ENCODE results near the gene MARF1.
"Not testable (repeated sequence)": the region's sequence is repeated elsewhere in the genome, so short reads cannot be mapped to it uniquely, and the experiment has no call there.

Gene MARF1

GRCh38 chr16:15620611-15621195, 22.3 kb downstream of the MARF1 start:
- DNase-seq = no peak

DNA sequence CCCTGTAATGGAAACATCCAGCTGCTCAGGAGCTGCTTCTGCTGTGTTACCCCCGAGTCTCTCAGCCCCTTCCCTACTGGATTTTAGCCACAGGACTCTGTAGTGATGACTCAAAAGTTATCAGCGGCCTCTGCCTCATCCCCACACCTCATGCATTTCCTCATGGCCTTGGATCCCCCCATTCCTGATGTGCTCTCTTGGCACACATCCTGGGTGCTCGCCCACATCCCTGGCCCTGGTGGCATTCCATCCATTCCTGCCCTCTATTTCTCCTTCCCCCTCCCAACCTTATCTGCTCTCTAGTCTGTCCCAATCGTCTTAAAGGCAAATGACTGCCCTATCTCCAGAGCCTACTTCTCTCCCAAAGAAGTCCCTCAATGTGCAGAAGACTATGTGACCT, 24.6 kb downstream of the MARF1 start:
- no peak for DNase-seq

DNA sequence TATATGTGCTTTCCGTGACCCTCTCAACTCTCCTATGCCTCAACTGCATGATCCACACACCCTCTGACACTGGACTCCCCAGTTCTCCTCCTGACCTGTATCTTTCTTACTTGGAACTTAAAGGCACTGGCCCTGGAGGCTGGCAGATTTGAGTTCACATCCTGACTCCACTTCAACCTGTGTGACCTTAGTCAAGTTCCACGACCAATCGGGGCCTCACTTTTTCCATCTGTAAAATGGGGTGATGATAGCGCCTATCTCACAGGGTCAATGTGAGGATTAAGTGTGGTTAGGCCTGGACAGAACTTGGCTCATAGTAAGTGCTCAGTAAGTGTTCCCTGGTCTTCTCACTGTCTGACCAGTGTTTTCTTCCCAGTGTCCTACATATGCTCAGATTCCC, 25.1 kb downstream of the MARF1 start:
- DNase-seq = no peak

- no peak for DNase-seq
Observed at GRCh38 chr16:15616475-15617165, 26.3 kb downstream of the MARF1 start.

DNA sequence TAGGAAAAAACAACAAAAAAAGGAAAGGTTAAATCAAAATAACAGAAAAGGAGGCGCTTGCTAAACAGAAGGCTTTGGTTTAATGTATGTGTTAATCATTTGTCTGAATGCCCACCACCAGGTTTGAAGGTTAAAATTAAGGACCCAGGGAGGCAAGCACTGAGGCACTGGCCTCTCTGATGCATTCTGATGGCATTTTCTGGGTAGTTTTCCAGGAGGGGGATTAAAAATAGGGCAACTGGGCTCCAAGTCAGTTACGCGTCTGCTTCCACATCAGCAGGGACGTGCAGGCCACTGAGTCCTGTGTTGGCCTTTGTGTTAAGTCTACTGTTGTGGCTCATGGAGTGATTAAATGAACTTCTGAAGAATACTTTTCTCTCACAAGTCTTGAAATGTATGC, 26.9 kb downstream of the MARF1 start:
- no peak for DNase-seq

DNA sequence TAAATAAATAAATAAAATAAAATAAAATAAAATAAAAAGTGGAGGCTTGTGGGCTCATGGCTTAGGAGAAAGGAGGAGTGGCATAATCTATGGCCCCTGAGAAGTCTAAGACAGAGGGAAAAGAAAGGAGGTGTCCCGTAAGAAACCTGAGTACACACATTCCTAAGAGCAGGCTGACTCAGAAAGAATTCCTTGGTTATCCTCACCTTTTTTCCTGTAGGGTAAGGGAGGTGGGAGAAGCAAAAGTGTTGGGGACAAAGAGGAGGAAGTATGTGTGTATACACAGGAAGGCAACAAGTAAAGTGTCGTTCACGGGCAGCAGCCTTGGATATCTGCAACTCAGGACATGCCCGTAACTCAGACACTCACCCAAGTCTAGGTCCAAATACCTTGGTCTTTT, 29.3 kb downstream of the MARF1 start:
- no peak for DNase-seq

GRCh38 chr16:15611610-15612009, 31.3 kb downstream of the MARF1 start:
- DNase-seq = no peak

DNA sequence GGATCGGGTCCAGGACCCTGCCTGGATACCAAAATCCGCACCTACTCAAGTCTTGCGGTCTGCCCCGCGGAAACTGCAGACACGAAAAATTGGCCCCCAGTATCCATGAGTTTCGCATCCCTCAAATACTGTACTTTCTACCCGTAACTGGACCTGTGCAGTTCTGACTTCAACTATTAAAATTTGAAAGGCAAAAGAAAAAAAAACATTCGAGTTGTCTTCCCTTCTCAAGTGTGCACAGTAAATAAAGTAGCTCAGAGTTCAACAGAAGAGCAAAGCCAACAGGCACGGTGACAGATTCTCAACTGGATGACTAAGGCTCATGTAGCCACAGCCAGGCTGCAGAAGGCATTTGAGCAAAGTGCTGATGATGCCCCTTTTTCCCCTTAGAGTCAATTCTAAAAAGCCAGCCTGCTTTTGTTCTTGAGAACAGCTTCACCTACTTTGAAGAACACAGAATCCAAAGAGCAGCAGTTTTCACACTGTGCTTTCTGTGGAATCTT, 32.5 kb downstream of the MARF1 start:
- DNase-seq = no peak

DNA sequence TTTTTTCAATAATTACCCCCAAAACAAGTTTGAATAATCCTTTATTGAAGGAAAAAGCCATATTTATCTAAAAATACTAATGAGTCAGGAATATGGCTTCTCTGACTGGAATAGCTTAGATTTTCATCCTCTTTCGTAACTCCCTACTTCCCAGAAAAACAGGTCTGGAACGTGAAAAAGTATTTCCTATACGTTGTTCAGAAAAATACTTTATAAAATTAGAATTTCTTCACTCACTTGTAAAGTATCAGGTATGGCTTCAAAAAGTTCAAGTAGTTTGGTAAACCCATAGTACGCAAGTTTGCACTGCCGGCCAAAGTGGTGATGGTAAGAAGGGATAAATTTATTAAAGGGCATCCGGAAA, 33.7 kb downstream of the MARF1 start:
- DNase-seq = no peak

- DNase-seq = no peak
Observed at GRCh38 chr16:15608398-15609285, 34.3 kb downstream of the MARF1 start.

GRCh38 chr16:15607700-15608396, 35.1 kb downstream of the MARF1 start:
- no peak for DNase-seq

DNA sequence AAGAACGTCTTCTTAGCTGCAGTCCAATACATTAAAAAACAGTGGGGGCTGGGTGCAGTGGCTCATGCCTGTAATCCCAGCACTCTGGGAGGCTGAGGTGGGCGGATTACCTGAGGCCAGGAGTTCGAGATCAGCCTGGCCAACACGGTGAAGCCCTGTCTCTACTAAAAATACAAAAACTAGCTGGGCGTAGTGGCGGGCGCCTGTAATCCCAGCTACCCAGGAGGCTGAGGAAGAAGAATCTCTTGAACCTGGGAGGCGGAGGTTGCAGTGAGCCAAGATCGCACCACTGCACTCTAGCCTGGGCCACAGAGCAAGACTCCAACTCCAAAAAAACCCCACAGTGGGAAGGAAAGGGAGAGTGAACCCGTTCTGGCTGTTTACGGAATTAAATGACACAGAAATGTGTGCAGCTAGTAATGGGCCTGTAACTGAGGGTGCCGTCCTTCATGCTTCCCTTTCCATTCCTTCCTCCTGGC, 35.7 kb downstream of the MARF1 start:
- not testable (repeated sequence) for DNase-seq

DNA sequence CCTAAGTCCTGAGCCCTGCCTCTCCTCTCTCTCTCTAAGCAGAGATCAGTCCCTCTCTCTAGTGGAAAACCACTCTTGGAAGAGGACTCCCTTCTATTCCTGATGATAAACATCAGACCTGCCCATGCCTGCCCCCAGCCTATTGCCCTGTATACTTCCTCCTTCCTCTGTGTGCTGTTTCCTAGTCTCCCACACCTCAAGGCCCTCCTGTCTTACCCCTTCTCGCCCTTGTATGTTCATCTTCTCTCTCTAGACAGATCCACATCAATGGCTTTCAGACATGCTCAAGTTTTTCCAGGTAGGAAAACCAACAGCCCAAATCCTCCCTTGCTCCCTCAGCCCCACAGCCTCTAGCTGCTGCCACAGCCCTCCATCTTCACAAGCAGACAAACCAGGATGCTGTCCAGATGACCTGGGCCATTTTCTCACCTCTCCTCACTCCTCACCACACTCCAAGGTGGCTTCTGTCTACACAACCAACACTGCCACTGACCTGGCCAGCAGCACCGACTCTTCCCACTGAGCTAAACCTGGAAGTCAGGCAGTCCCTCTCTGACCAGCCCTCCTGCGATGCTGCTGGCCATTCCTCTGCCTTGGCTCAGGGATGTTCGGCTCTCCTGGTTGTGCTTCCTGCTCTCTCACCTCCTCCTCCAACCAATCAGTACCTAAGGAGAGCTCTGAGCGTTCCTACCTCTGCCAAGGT, 36.3 kb downstream of the MARF1 start:
- no peak for DNase-seq

GRCh38 chr16:15605839-15606517, 37.0 kb downstream of the MARF1 start:
- DNase-seq = no peak

- no peak for DNase-seq
Observed at GRCh38 chr16:15604460-15605440, 38.2 kb downstream of the MARF1 start.

GRCh38 chr16:15602285-15603044, 40.5 kb downstream of the MARF1 start:
- no peak for DNase-seq

DNA sequence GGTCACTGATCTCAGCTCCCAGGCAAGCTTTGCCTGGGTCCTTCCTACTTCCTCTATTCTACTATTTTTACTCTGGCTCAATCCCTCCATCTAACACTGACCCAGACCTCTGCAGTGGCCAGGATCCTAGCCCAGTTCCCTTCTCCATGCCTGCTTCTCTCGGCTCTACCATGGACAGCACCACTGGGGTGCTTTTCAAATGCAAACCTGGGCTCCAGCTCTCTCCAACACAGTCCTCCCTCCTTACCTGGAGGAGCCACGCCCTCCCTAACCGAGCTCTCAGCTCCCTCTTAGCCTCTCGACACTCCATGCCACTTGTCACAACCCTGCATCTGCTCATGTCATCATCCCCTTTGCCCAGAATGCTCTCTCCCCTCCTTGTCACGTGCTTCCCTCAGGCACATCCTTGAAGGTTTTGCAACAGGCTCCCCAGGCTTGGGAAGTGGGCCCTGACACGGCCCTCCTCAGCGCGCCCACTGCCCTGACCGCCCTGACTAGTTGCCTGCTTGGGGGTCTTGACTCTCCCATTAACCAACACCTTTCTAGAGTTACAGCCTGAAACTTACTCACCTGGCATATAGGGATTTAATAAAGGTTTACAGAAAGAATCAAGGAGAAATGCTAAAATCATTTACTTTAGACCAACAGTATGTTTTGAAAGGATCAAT, 41.6 kb downstream of the MARF1 start:
- DNase-seq = no peak

DNA sequence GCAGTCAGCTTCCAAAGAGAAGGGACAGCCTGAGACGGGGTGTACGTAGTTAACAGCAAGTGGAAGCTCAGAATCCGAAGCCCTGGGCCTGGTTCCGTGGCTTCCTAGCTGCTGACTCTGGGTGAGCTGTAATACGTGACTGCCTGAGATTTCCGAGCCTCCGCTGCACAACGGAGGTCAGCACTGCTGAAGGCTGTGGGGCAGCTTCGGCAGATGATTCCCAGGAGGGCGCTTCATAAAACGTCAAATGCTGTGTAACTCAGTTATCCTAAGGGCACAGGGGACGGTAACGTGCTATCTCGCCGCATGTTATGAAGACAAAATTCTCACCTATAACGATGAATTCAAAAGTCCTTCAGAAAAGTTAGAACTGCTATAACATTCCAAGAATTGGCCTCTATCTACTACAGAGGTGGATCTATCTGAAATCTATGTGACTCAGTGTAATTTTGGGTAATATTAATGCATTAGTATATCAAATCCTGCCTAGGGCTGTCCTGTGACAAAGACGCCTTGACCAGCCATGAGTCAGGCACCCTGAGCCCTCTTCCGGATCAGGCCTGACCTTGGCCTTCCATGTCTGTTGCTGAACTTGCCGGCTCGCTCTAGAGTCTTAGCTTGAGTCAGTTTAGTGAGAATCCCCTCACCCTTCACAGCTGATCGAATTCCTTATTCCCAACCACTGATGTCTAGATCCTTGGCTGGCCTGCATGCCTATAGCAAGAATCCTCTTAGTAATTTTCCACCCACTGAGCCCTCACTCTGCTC, 43.5 kb downstream of the MARF1 start:
- no peak for DNase-seq
